ENCODE data around the gene RAB11FIP2.

Gene RAB11FIP2

GRCh38 chr10:118002581-118002980 is 44.2 kb downstream of the RAB11FIP2 start:
- Mint-ChIP-seq H3K27me3 (ENCODE audit: low read depth, poor library complexity) (peaks cover 3% of the 10 kb centered on the region), H3K9me3 (no peaks in the 10 kb centered on the region), H3K36me3 (ENCODE audit: low read depth) (peaks cover 39% of the 10 kb centered on the region), H3K4me3 (no peak overlapping the region), H3K27ac (no peak overlapping the region), H3K4me1 (peaks cover under 1% of the 10 kb centered on the region)
- TF ChIP-seq, protein P1, sequence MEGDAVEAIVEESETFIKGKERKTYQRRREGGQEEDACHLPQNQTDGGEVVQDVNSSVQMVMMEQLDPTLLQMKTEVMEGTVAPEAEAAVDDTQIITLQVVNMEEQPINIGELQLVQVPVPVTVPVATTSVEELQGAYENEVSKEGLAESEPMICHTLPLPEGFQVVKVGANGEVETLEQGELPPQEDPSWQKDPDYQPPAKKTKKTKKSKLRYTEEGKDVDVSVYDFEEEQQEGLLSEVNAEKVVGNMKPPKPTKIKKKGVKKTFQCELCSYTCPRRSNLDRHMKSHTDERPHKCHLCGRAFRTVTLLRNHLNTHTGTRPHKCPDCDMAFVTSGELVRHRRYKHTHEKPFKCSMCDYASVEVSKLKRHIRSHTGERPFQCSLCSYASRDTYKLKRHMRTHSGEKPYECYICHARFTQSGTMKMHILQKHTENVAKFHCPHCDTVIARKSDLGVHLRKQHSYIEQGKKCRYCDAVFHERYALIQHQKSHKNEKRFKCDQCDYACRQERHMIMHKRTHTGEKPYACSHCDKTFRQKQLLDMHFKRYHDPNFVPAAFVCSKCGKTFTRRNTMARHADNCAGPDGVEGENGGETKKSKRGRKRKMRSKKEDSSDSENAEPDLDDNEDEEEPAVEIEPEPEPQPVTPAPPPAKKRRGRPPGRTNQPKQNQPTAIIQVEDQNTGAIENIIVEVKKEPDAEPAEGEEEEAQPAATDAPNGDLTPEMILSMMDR (IDR thresholded peaks at IDR 0.05): no peak
- DNase-seq: no peak

DNA sequence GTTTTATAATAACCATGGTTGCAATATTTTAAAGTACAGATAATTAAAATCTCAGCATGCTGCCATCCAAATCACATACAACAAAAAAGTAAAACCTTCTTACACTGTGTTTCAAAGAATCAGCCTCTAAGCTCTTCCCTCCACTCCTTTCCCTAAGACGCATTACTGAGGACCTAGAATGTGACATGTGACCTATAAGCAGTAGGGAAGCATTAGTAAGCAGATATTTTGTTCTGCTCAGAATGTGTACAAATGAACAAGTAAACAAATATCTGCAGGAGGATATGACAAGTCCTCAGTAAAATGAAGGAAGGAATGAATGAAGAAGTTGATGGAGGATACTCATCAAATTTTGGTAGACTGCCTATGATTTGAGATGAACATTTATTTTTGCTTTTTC is 49.1 kb downstream of the RAB11FIP2 start:
- no peaks in the 10 kb centered on the region for H3K9me3 Mint-ChIP-seq
- H3K4me3 Mint-ChIP-seq: no peak overlapping the region
- DNase-seq: no peak
- peaks cover 3% of the 10 kb centered on the region for H3K27me3 Mint-ChIP-seq (ENCODE audit: low read depth, poor library complexity)
- no peak overlapping the region for H3K27ac Mint-ChIP-seq
- H3K4me1 Mint-ChIP-seq: peaks cover 9% of the 10 kb centered on the region
- TF ChIP-seq, protein P1 (IDR thresholded peaks at IDR 0.05): no peak
- peaks cover 31% of the 10 kb centered on the region for H3K36me3 Mint-ChIP-seq (ENCODE audit: low read depth)

GRCh38 chr10:117996709-117997108 is 50.0 kb downstream of the RAB11FIP2 start:
- H3K4me1 Mint-ChIP-seq: peaks cover 11% of the 10 kb centered on the region
- peaks cover 26% of the 10 kb centered on the region for H3K36me3 Mint-ChIP-seq (ENCODE audit: low read depth)
- TF ChIP-seq, protein P1 (IDR thresholded peaks at IDR 0.05): no peak
- H3K4me3 Mint-ChIP-seq: no peak overlapping the region
- H3K27ac Mint-ChIP-seq: no peak overlapping the region
- H3K9me3 Mint-ChIP-seq: no peaks in the 10 kb centered on the region
- DNase-seq: no peak
- H3K27me3 Mint-ChIP-seq (ENCODE audit: low read depth, poor library complexity): peaks cover 3% of the 10 kb centered on the region

DNA sequence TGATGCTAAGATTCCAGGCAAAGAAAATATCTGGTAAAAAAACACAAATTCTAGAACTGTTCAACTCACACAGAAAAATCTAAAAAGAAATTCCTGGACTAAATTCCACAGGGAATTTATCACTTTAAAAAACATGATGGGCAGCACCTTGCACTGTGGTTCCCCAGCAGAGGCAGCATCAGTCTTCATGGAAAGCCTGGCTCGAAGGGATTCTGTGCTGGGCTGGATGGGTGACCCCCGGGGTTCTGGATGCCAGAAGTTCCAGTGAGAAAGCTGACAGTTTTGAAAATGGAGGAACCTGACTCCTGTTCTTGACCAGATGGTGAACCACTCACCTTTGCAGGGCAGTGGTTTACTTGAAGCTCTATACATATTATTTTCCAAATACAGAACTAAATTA is 52.0 kb downstream of the RAB11FIP2 start:
- no peak for DNase-seq
- peaks cover 17% of the 10 kb centered on the region for H3K36me3 Mint-ChIP-seq (ENCODE audit: low read depth)
- TF ChIP-seq, protein P1 (IDR thresholded peaks at IDR 0.05): no peak
- peaks cover 3% of the 10 kb centered on the region for H3K27me3 Mint-ChIP-seq (ENCODE audit: low read depth, poor library complexity)
- H3K9me3 Mint-ChIP-seq: no peaks in the 10 kb centered on the region
- H3K27ac Mint-ChIP-seq: no peak overlapping the region
- H3K4me1 Mint-ChIP-seq: peaks cover 11% of the 10 kb centered on the region
- H3K4me3 Mint-ChIP-seq: no peak overlapping the region

DNA sequence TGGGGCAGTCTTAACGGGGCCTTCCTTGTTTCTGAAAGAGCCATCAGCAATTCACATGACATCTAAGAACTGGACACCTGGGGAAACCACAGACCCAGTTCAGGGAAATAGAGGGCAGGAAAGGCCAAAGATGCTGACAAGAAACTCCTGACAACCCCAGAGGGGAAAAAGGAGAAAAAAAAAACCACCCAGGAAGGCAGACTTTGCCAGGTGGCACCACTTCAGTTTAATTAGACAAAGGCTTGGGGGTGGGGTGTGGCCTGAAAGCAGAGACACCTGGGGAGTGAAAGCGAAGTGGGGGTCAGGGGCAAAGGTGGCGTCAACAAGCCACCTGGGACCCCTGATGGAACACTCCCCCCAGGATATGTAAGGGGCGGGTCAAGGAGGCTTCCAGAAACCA is 53.6 kb downstream of the RAB11FIP2 start:
- Mint-ChIP-seq H3K4me3 (no peak overlapping the region), H3K27me3 (ENCODE audit: low read depth, poor library complexity) (no peaks in the 10 kb centered on the region), H3K9me3 (peaks cover under 1% of the 10 kb centered on the region), H3K4me1 (peaks cover 11% of the 10 kb centered on the region), H3K36me3 (ENCODE audit: low read depth) (peaks cover 17% of the 10 kb centered on the region), H3K27ac (no peak overlapping the region)
- no peak for DNase-seq
- TF ChIP-seq, protein P1 (IDR thresholded peaks at IDR 0.05): no peak

DNA sequence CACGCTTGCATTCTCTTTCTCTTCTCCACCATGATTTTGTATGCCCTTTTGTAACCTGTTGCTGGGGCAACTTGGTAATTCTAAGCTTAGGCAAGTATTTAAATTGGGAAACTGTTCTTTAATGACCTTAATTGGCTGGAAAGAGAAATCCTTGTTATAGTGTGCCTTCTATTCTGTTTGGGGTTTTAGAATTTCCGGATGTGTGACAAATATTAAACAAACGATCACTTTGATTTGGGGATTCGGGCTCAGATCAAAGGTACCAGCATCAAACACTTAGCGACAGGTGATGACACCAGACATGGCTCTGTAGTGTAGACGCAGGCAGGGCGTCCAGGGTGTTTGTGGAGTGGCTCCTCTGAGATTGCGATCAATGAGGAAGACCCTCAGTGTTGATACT is 55.0 kb downstream of the RAB11FIP2 start:
- no peaks in the 10 kb centered on the region for H3K27me3 Mint-ChIP-seq (ENCODE audit: low read depth, poor library complexity)
- H3K4me3 Mint-ChIP-seq: no peak overlapping the region
- TF ChIP-seq, protein P1 (IDR thresholded peaks at IDR 0.05): no peak
- H3K4me1 Mint-ChIP-seq: peaks cover 11% of the 10 kb centered on the region
- no peak overlapping the region for H3K27ac Mint-ChIP-seq
- peaks cover 11% of the 10 kb centered on the region for H3K9me3 Mint-ChIP-seq
- H3K36me3 Mint-ChIP-seq (ENCODE audit: low read depth): peaks cover 24% of the 10 kb centered on the region
- no peak for DNase-seq
